Measurements from ENCODE around the gene MBD1.

- TF ChIP-seq, protein P1, sequence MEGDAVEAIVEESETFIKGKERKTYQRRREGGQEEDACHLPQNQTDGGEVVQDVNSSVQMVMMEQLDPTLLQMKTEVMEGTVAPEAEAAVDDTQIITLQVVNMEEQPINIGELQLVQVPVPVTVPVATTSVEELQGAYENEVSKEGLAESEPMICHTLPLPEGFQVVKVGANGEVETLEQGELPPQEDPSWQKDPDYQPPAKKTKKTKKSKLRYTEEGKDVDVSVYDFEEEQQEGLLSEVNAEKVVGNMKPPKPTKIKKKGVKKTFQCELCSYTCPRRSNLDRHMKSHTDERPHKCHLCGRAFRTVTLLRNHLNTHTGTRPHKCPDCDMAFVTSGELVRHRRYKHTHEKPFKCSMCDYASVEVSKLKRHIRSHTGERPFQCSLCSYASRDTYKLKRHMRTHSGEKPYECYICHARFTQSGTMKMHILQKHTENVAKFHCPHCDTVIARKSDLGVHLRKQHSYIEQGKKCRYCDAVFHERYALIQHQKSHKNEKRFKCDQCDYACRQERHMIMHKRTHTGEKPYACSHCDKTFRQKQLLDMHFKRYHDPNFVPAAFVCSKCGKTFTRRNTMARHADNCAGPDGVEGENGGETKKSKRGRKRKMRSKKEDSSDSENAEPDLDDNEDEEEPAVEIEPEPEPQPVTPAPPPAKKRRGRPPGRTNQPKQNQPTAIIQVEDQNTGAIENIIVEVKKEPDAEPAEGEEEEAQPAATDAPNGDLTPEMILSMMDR (IDR thresholded peaks at IDR 0.05), result no peak
- no peak for TF ChIP-seq POLR2A (IDR thresholded peaks at IDR 0.05)
Observed at GRCh38 chr18:50306944-50307343, 25.6 kb upstream of the MBD1 start.

Measured in right lobe of liver (tissue), 4 donors.